NCI-H82 (cell line): Measurements from ENCODE around the gene PPP1R12B.
"Not testable (repeated sequence)": the region's sequence is repeated elsewhere in the genome, so short reads cannot be mapped to it uniquely, and the experiment has no call there.

Experiments used
- DNase-seq: peaks from one replicate; lab custom pipeline; 2025; lab: John Stamatoyannopoulos, UW

Gene PPP1R12B

GRCh38 chr1:202614363-202615207 is 266.1 kb downstream of the PPP1R12B start:
- DNase-seq = not testable (repeated sequence)

GRCh38 chr1:202615208-202615500 is 266.7 kb downstream of the PPP1R12B start:
- DNase-seq = not testable (repeated sequence)

- no peak for DNase-seq
These were observed 267.2 kb downstream of the PPP1R12B start for GRCh38 chr1:202615501-202616354.

GRCh38 chr1:202616355-202616915 is 267.9 kb downstream of the PPP1R12B start:
- no peak for DNase-seq

- DNase-seq = peak; percentile 38
These were observed 270.5 kb downstream of the PPP1R12B start for GRCh38 chr1:202619012-202619411.

- no peak for DNase-seq
These were observed 271.0 kb downstream of the PPP1R12B start for GRCh38 chr1:202619505-202619904.

GRCh38 chr1:202620036-202620435 is 271.5 kb downstream of the PPP1R12B start:
- not testable (repeated sequence) for DNase-seq

GRCh38 chr1:202621446-202621845 is 272.9 kb downstream of the PPP1R12B start:
- no peak for DNase-seq

GRCh38 chr1:202622388-202622787 is 273.9 kb downstream of the PPP1R12B start:
- peak; percentile 40 for DNase-seq

- peak; percentile 84 for DNase-seq
These were observed 274.6 kb downstream of the PPP1R12B start for GRCh38 chr1:202623075-202623474.

GRCh38 chr1:202623476-202623875 is 275.0 kb downstream of the PPP1R12B start:
- DNase-seq = peak; percentile 63

- DNase-seq = no peak
These were observed 275.7 kb downstream of the PPP1R12B start for GRCh38 chr1:202624088-202624780.

- no peak for DNase-seq
These were observed 276.2 kb downstream of the PPP1R12B start for GRCh38 chr1:202624781-202625108.

GRCh38 chr1:202625416-202626360 is 277.2 kb downstream of the PPP1R12B start:
- peak; percentile 88 for DNase-seq

GRCh38 chr1:202627036-202627435 is 278.5 kb downstream of the PPP1R12B start:
- DNase-seq = peak; percentile 73

GRCh38 chr1:202627841-202628565 is 279.5 kb downstream of the PPP1R12B start:
- no peak for DNase-seq

GRCh38 chr1:202628646-202629215 is 280.2 kb downstream of the PPP1R12B start:
- no peak for DNase-seq

GRCh38 chr1:202629257-202629811 is 280.8 kb downstream of the PPP1R12B start:
- not testable (repeated sequence) for DNase-seq

- DNase-seq = not testable (repeated sequence)
These were observed 281.6 kb downstream of the PPP1R12B start for GRCh38 chr1:202630096-202630495.

GRCh38 chr1:202630541-202630940 is 282.0 kb downstream of the PPP1R12B start:
- no peak for DNase-seq
